GM19099 (cell line): ENCODE measurements around the gene TCIRG1.

Experiments used
- POLR2A ChIP-seq: IDR thresholded peaks from 3 replicates; pipeline ENCODE4 v1.6.1; 2011; ENCODE audit warnings: low read depth; ENCODE audit not compliant: insufficient read length; ENCODE audit errors: extremely low read depth

Gene TCIRG1

GRCh38 chr11:68040101-68040956 is 1.5 kb downstream of the TCIRG1 start:
- TF ChIP-seq POLR2A, result peak; percentile 66

DNA sequence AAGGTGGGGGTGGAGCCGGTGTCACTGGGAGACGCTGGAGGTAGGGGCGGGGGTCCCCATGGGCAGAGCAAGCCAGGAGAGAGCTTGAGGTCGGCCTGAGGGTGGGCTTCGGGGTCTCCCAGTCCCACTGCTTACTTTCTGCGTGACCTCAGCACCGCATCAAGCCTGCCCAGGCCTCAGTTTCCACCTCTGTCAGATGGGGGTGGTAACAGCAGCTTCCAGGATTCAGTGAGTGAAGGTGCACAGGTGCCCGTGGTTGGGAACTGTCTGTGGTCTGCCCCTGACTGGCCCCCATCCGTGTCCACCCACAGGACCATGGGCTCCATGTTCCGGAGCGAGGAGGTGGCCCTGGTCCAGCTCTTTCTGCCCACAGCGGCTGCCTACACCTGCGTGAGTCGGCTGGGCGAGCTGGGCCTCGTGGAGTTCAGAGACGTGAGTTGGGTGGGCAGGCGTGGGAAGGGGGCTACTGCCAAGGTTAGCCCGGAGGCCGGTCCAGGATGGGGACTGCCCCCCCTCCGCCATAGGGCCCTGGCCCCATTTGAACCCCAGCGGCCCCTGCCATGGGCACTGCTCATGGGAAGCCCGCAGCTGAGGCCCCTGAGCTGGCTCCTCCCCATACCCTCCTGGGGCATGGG is 2.2 kb downstream of the TCIRG1 start:
- no peak for TF ChIP-seq POLR2A

DNA sequence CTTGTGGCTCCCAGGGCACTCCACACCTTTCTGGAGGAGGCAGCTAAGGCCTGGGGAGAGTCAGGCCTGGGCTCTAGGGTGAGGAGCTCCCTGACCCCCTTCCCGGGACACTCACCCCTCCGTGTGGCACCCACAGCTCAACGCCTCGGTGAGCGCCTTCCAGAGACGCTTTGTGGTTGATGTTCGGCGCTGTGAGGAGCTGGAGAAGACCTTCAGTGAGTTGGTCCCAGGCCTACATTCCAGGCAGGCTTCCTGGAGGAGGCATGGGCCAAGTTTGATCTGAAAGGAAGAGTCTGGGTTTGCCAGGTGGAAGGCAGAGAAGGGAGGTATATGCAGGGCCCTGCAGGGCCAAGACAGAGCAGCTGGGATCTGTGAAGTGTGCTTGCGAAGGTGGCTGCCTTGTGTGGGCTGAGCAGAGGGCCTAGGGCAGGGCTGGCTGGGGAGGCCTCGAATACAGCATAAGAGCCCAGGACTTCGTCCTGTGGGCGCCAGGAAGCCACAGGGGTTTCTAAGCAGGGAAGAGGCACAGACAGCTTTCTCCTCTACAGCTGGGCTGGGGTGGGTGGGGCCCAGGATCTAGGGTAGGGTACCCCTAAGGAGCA is 2.9 kb downstream of the TCIRG1 start:
- no peak for TF ChIP-seq POLR2A

DNA sequence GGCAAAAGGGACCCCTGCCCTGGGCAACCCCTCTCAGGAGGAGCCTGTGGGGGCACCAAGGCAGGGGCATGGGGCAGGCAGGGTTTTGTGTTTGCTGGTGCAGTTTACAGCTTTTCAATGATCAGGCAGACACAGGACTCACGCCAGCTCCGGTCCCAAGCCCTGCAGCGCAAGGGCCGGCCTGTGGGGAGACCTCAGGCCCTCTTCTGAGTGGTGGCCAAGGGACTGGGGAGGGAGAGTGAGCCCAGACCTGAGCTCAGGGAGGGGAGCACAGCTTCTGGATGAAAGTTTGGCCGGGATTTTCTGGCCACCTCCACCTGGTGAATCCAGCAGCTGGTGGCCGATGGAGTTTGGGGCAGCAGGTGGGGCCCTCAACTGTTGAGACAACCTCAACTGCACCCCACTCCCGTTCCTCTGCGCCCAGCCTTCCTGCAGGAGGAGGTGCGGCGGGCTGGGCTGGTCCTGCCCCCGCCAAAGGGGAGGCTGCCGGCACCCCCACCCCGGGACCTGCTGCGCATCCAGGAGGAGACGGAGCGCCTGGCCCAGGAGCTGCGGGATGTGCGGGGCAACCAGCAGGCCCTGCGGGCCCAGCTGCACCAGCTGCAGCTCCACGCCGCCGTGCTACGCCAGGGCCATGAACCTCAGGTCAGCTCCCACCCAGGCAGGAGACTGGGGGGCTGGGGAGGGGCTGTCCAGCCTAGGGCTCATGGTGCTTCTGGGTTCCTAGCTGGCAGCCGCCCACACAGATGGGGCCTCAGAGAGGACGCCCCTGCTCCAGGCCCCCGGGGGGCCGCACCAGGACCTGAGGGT is 3.6 kb downstream of the TCIRG1 start:
- no peak for TF ChIP-seq POLR2A

- no peak for TF ChIP-seq POLR2A
These were observed 4.2 kb downstream of the TCIRG1 start for GRCh38 chr11:68043029-68043348.

DNA sequence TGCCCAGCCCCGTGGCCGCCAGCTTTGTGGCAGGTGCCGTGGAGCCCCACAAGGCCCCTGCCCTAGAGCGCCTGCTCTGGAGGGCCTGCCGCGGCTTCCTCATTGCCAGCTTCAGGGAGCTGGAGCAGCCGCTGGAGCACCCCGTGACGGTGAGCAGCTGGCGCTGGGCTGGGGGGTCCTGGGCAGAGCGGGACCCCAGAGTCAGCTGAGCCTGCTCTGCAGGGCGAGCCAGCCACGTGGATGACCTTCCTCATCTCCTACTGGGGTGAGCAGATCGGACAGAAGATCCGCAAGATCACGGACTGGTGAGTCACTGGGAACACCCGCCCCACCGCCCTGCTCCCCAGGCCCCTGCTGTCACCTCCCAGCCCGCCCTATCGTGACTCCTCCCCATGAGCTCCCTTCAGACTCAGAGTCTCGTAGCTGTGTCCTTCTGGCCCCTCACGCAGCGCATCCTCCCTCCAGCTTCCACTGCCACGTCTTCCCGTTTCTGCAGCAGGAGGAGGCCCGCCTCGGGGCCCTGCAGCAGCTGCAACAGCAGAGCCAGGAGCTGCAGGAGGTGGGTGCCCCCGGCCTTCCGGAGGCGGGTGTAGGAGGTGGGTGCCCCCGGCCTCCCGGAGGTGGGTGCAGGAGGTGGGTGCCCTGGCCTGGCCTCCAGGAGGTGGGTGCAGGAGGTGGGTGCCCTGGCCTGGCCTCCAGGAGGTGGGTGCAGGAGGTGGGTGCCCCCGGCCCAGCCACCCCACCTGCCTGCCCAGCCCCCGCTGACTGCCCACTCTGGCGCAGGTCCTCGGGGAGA is 4.7 kb downstream of the TCIRG1 start:
- TF ChIP-seq POLR2A, result no peak

GRCh38 chr11:68044145-68044813 is 5.5 kb downstream of the TCIRG1 start:
- no peak for TF ChIP-seq POLR2A

- TF ChIP-seq POLR2A, result no peak
These were observed 6.1 kb downstream of the TCIRG1 start for GRCh38 chr11:68044898-68045351.

GRCh38 chr11:68047437-68048290 is 8.8 kb downstream of the TCIRG1 start:
- TF ChIP-seq POLR2A, result no peak

DNA sequence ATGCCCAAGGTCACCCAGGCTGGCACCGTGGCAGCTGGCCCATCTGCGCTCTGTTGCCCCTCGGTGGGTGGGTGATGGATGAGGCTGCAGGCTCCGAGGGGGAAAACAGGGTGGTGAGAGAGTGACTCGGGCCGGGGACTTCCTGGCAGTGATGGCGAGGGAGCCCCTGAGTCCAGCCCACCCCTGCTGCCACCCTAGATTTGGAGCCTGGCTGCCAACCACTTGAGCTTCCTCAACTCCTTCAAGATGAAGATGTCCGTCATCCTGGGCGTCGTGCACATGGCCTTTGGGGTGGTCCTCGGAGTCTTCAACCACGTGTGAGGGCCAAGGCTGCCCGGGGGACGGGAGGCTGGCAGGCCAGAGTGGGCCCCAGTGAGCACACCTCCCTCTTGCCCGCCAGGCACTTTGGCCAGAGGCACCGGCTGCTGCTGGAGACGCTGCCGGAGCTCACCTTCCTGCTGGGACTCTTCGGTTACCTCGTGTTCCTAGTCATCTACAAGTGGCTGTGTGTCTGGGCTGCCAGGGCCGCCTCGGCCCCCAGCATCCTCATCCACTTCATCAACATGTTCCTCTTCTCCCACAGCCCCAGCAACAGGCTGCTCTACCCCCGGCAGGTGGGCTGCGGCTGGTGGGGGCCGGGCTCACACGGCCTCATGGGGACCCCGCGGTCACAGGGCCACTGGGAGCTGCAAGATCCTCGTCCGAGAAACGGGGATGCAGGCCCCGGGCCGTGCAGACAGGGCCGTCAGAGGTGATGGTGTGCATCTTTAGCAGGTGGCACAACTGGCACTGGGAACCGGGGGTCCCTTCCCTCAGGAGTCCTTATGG is 10.1 kb downstream of the TCIRG1 start:
- no peak for TF ChIP-seq POLR2A

DNA sequence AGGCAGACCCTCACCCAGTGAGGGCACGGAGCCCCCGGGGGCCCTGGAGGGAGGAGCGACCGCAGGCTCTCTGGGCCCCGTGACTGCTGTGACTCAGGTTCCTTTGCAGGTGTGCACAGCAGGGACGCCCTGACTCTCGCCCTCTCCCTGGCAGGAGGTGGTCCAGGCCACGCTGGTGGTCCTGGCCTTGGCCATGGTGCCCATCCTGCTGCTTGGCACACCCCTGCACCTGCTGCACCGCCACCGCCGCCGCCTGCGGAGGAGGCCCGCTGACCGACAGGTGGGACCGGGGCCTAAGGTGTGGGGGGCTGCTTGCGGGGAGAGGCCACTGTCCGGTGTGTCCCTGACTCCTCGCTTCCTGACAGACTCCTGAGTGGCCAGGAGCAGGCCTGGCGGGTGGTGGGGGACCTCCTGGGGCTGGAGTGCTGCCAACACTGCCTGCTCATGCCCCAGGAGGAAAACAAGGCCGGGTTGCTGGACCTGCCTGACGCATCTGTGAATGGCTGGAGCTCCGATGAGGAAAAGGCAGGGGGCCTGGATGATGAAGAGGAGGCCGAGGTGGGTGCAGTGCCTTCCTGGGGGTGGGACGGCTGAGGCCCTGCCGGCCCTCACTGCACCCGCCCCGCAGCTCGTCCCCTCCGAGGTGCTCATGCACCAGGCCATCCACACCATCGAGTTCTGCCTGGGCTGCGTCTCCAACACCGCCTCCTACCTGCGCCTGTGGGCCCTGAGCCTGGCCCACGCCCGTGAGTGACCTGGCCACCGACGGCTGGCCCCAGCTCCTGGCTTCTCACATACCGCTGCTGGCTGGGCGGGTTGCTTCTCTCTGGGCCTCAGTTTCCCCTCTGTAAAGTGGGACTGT is 10.9 kb downstream of the TCIRG1 start:
- no peak for TF ChIP-seq POLR2A
